Smooth muscle cell (in vitro differentiated cells): Measurements from ENCODE around the gene TEX38. TPM values are rescaled to one million over a fixed set of nuclear protein-coding genes. Genes with fewer than 3 reads are reported as not detected.
"Not testable (repeated sequence)": the region's sequence is repeated elsewhere in the genome, so short reads cannot be mapped to it uniquely, and the experiment has no call there.

Experiments used
- DNase-seq: peaks from one replicate; lab custom pipeline; 2025; ENCODE audit not compliant: unreplicated experiment; lab: John Stamatoyannopoulos, UW
- H2AFZ ChIP-seq: fragments of 200-600 bp; sonication (generic); 2 replicates; pipeline ENCODE4 v1.6.0; 2016; ENCODE audit warnings: antibody characterized with exemption, low read depth, mild to moderate bottlenecking
- H3F3A ChIP-seq: fragments of 200-600 bp; sonication (generic); 2 replicates; pipeline ENCODE4 v1.6.0; 2017; ENCODE audit warnings: antibody characterized with exemption, low read depth
- H3K27ac ChIP-seq: fragments of 200-600 bp; sonication (generic); 2 replicates; pipeline ENCODE4 v1.5.1; 2016; ENCODE audit warnings: low read depth, mild to moderate bottlenecking
- H3K27me3 ChIP-seq: fragments of 200-600 bp; sonication (generic); 2 replicates; pipeline ENCODE4 v1.6.1; 2016; ENCODE audit warnings: low read depth, mild to moderate bottlenecking
- H3K36me3 ChIP-seq: fragments of 200-600 bp; sonication (generic); 2 replicates; pipeline ENCODE4 v1.5.1; 2016; ENCODE audit warnings: low read depth
- H3K4me1 ChIP-seq: fragments of 200-600 bp; sonication (generic); 2 replicates; pipeline ENCODE4 v1.5.1; 2016; ENCODE audit warnings: low read depth
- H3K4me2 ChIP-seq: fragments of 200-600 bp; sonication (generic); 2 replicates; pipeline ENCODE4 v1.6.0; 2016; ENCODE audit warnings: mild to moderate bottlenecking
- H3K4me3 ChIP-seq: fragments of 200-600 bp; sonication (generic); 2 replicates; pipeline ENCODE4 v1.5.1; 2016; ENCODE audit warnings: mild to moderate bottlenecking
- H3K79me2 ChIP-seq: fragments of 200-600 bp; sonication (generic); 2 replicates; pipeline ENCODE4 v1.6.0; 2016; ENCODE audit warnings: low read depth, mild to moderate bottlenecking
- H3K9ac ChIP-seq: fragments of 200-600 bp; sonication (generic); 2 replicates; pipeline ENCODE4 v1.6.0; 2016; ENCODE audit warnings: low read depth
- H3K9me3 ChIP-seq: fragments of 200-600 bp; sonication (generic); replicated peaks from 2 replicates; pipeline ENCODE4 v1.5.1; 2016; ENCODE audit warnings: low read depth
- H4K20me1 ChIP-seq: fragments of 200-600 bp; sonication (generic); 2 replicates; pipeline ENCODE4 v1.6.0; 2016; ENCODE audit warnings: low read depth
- CTCF ChIP-seq: fragments of 200-600 bp; sonication (generic); IDR thresholded peaks from 2 replicates; pipeline ENCODE4 v1.5.1; 2017; ENCODE audit warnings: borderline replicate concordance, mild to moderate bottlenecking, antibody characterized with exemption; ENCODE audit not compliant: insufficient read depth, poor library complexity, severe bottlenecking
- WGBS: methylation state at CpG from one replicate; pipeline ENCODE4 v1.1.7; 2016; ENCODE audit warnings: low lambda C conversion rate; 5-methylcytosine and 5-hydroxymethylcytosine counted together
- polyA plus RNA-seq: library from polyadenylated mRNA; unstranded; fragments of >200 nt; fragmentation: Nextera tagmentation; extraction: Ambion mirVana; gene quantifications from 2 replicates; pipeline ENCODE4 v1.2.1, GENCODE V29; 2016
- total RNA-seq: library from RNA; depleted of rRNA; stranded (reverse); fragments of >200 nt; gene quantifications from 2 replicates; pipeline ENCODE4 v1.2.3, GENCODE V29; 2014

TEX38 gene
- total and polyA plus RNA-seq, 2 experiments from 2014 or later = not detected

DNA sequence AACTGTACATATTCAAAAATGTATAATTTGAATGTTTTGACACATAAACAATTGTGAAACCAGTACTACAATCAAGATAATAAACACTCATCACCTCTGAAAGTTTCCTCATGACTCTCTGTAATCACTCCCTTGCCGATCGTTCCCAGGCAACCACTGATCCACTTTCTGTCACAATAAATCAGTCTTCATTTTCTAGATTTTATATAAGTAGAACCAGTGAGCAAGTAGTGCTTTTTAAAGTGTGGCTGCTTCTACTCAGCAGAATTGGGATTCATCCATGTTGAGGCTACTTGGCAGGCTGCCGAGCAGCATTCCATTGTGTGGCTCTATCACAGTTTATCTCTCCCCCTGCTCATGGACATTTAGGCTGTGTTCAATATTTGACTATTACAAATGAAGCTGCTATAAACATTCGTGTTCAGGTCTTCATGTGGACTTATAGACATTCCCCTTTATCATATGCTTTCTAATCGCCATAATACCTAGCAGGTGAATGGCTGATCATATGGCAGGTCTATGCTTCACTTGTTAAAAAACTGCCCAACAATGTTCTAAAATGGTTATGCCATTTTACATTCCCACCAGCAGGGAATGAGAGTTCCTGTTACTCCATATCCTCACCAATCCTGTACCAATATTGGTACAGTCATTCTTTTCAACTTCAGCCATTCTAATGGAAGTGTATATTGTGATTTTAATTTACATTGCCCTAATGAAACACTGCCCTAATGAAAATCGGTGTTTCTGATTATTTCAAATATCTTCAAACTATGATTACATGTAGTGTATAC, 20.5 kb downstream of the TEX38 start:
- Histone ChIP-seq H3F3A (no peaks in the 10 kb centered on the region), H3K4me3 (no peak overlapping the region), H3K79me2 (no peaks in the 10 kb centered on the region), H3K4me2 (no peak overlapping the region), H3K27ac (no peak overlapping the region), H3K9ac (no peak overlapping the region), H4K20me1 (peaks cover 32% of the 10 kb centered on the region), H2AFZ (no peak overlapping the region), H3K4me1 (no peaks in the 10 kb centered on the region), H3K36me3 (peaks cover 44% of the 10 kb centered on the region), H3K9me3 (no peaks in the 10 kb centered on the region), H3K27me3 (no peaks in the 10 kb centered on the region)
- no peak for DNase-seq
- TF ChIP-seq CTCF = peak; percentile 25
- 89% methylated on average over 6 of the region's 6 CpGs for WGBS

DNA sequence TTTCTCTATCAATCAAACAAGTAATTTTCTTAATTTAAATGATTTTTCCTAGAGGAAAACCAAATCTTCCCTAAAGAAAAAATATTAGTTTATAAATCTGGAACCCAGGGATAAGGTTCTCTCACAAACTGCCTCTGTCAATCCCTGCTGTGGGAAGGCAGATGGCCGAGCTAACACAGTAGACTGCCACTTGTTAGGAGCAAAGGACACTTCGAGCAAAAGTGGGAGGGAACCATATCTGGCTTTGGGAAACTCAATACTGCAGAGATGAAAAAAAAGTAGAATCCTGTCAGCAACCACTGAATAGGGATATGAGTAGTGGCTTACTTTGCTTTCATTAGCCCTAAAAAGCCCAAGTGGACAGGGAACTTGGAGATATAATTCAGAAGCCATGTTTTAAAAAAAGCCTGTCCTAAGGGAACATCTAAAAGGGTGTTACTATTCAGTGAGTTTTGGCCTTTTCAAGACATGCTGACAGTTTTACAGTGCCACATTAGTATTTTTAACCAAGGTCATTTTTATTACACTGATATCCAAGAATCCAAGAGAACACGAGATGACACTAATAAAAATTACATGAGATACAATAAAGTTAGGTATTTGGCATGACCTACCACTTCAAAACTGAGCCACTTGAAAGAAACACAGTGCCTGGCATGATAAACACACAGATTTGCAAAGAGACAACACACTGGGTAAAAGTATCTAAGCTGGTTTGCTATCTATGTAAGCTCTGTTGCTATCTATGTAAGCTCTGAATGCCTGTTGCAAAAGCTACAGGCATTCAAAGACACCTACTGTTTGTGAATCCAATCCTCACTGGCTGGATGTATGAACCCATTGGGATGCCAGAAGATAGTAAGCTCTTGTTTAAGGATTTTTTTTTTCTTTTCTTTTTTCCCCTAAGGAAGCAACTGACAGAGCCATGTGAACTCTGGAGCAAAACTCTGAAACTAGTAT, 21.4 kb downstream of the TEX38 start:
- no peak for DNase-seq
- Histone ChIP-seq H2AFZ (no peak overlapping the region), H3K4me1 (no peaks in the 10 kb centered on the region), H3F3A (no peaks in the 10 kb centered on the region), H3K9ac (no peak overlapping the region), H3K9me3 (no peaks in the 10 kb centered on the region), H3K4me3 (no peak overlapping the region), H3K4me2 (no peak overlapping the region), H3K27ac (no peak overlapping the region), H3K36me3 (peaks cover 43% of the 10 kb centered on the region), H4K20me1 (peaks cover 41% of the 10 kb centered on the region), H3K27me3 (no peaks in the 10 kb centered on the region), H3K79me2 (no peaks in the 10 kb centered on the region)
- TF ChIP-seq CTCF = no peak
- 73% methylated on average over 3 of the region's 3 CpGs for WGBS

DNA sequence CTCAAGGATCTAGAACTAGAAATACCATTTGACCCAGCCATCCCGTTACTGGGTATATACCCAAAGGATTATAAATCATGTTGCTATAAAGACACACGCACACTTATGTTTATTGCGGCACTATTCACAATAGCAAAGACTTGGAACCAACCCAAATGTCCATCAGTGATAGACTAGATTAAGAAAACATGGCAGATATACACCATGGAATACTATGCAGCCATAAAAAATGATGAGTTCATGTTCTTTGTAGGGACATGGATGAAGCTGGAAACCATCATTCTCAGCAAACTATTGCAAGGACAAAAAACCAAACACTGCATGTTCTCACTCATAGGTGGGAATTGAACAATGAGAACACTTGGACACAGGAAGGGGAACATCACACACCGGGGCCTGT, 23.0 kb downstream of the TEX38 start:
- DNase-seq, H3K9ac ChIP-seq, H3K27me3 ChIP-seq, H3K9me3 ChIP-seq, H3K4me2 ChIP-seq, H3K4me1 ChIP-seq, H3K4me3 ChIP-seq, H3F3A ChIP-seq, H3K79me2 ChIP-seq, H2AFZ ChIP-seq, H3K27ac ChIP-seq: not testable (repeated sequence)
- Histone ChIP-seq H3K36me3 (peaks cover 33% of the 10 kb centered on the region), H4K20me1 (peaks cover 57% of the 10 kb centered on the region)
- 93% methylated on average over 4 of the region's 4 CpGs for WGBS

DNA sequence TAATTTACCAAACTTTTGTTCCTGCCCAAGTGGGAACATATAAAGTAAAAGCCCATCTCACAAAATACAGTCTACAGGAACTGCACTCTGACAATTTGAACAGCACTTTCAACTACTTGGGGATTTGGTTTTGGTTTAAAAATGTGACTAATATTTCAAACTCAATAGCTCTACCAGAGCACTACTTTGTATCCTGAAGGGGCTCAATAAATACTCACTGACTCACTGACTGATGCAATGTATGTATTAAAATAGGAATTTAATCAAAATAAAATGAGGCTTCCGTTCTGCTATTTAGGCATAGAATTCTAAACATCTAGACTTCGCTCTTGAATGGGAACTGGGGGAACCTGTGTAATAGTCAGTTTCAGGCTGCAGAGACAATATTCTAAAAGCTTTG, 25.4 kb downstream of the TEX38 start:
- H3K27ac ChIP-seq = no peak overlapping the region
- H3K9ac ChIP-seq = no peak overlapping the region
- no peak overlapping the region for H3K4me2 ChIP-seq
- H3K36me3 ChIP-seq = peaks cover 21% of the 10 kb centered on the region
- no peaks in the 10 kb centered on the region for H3K27me3 ChIP-seq
- H3K4me1 ChIP-seq = no peaks in the 10 kb centered on the region
- no peaks in the 10 kb centered on the region for H3K9me3 ChIP-seq
- TF ChIP-seq CTCF = no peak
- H3K4me3 ChIP-seq = no peak overlapping the region
- H2AFZ ChIP-seq = no peak overlapping the region
- DNase-seq = no peak
- peaks cover 3% of the 10 kb centered on the region for H3K79me2 ChIP-seq
- WGBS = 95% methylated on average over 2 of the region's 2 CpGs
- H3F3A ChIP-seq = no peaks in the 10 kb centered on the region
- peaks cover 74% of the 10 kb centered on the region for H4K20me1 ChIP-seq
